GM21528 (cell line): ENCODE results near the gene TRIB2.

Experiments used
- ATAC-seq: cut with Tn5 transposase; IDR thresholded peaks from one replicate; pipeline ENCODE4 v1.9.1; 2021; ENCODE audit warnings: mild to moderate bottlenecking, moderate library complexity; ENCODE audit not compliant: unreplicated experiment, low FRiP score

TRIB2 gene

DNA sequence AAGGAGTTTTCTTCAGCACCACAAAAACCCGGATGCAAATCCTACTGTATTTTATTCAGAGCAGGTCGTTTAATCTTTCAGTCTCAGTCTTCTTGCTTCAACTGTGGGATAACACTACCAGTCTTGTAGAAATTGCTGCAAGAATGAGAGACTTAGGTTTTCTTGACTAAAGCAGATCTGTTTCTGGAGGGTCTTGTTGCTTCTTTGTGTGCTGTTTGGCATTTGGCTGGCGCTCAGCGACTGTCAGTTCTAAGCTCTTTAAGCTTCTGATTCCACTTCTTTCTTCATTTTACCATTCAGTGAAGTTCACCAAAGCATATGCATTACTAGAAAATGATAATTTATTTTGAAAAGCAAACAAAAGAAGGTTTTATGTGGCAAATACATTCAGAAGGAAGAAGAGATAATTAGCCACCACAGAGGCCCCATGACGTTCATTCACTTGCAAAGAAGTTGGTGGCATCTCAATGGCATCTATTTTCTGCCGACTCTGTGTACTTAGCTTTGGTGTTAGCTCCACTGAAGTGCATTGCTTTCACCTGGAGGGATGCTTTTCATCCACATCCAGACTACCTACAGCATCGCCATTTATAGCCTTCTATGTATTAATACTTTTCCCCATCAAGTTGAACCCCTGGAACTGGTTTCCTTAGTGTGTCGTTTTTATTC is 53.7 kb downstream of the TRIB2 start:
- no peak for ATAC-seq

DNA sequence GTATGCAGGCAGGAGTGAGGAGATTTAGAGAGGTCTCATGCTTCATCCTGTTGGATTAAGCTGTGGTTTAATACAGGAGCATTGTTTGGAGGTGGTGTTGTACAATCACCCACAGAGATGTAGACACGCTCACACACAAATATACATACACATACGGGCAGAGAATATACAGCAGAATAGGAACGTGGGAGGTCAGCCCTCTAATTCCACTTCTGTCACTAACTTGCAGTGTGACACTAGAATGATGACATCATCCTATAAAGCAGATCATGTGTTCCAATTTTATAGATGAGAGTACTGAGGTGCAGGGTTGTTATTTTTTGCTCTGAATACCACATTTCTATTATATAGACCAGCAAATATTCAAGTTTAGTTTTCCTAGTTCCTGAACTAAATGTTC is 54.4 kb downstream of the TRIB2 start:
- ATAC-seq = no peak

DNA sequence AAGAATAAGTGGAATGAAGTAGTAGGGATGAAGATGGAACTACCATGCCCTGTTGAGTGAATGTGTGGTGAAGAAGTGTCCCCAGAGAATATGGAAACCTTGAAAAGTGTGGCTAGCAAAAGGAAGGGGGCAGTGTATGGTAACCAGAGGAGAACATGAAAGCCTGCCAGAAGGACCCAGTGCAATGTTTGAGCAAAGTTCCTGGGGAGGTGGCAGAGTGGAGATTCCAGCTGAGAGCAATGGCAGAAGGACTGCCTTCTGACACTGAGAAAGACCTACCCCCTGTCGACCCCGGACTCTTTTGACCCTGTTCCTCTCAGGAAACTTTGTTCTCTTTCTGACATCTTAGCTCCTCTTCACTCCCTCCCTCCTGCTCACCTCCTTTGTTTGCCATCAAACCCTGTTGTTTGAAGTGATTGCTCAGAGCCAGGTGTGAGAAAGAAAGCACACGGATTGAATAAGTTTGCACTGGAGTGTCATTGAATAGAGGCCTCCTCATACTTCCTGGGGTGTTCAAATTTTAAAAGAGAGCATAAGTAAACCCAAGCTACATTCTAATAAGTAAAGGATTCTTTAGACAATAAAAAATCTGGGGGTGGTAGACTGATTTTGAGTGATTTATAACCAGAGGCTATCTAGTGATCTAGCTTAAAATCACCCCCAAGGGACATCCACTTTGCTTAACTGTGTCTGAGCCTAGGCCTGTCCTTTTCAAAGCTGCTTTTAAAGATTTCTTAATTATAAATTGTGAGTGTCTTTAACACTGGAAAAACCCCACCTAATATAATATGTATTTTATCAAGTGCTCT is 57.1 kb downstream of the TRIB2 start:
- no peak for ATAC-seq

DNA sequence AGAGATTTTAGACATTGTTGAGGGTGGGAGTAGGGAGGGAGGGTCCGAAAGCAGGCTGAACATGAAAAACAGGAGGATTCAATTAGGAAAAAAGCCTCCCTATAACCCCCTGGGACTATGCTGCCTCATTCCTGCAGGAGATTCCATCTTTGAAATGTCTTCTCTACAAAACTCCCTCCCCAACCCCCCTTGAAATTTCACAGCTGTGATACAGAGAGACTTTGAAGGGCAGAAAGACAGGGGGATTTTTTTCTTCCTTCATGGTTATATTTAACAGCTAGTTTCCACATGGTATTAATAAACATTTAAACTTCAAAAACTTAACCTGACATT is 57.6 kb downstream of the TRIB2 start:
- ATAC-seq = no peak

DNA sequence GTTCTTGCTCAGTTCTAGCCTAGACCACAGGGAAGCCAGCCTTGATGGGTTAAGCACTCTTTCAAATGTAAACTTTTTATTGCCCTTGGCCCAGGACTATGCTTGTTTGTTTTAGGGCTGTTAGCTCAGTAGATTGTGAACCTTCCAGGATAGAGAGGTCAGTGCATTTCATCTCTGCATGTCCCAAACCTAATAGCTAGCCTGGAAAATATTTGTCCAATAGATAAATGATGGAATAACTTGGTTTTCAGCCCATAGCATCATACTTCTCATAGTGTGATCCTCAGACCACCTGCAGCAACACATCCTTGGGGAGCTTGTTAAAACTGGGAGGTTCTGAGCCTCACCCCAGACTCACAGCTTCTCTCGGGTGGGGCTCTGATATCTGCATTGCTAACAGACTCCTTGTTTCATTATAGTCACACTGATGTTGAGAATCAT is 59.8 kb downstream of the TRIB2 start:
- ATAC-seq = no peak

DNA sequence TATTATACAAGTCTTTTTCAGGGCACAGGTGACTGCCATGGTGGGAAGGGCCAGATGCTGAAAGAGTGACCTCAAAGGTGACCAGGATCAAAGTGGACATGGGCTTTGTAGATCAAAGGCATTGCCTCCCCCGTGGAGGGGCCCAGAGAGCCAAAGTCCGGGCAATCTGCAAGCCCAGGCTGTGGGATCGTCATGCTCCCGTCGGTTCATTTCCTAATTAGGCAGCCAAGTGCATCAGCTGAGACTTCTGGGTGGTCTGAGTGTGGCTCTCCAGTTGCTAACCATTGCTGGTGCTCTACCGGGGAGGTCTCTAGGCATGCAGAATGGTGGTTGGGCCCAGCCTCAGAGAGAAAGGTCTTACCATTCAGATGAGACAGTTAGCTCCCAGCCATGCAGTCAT is 61.6 kb downstream of the TRIB2 start:
- ATAC-seq = no peak

DNA sequence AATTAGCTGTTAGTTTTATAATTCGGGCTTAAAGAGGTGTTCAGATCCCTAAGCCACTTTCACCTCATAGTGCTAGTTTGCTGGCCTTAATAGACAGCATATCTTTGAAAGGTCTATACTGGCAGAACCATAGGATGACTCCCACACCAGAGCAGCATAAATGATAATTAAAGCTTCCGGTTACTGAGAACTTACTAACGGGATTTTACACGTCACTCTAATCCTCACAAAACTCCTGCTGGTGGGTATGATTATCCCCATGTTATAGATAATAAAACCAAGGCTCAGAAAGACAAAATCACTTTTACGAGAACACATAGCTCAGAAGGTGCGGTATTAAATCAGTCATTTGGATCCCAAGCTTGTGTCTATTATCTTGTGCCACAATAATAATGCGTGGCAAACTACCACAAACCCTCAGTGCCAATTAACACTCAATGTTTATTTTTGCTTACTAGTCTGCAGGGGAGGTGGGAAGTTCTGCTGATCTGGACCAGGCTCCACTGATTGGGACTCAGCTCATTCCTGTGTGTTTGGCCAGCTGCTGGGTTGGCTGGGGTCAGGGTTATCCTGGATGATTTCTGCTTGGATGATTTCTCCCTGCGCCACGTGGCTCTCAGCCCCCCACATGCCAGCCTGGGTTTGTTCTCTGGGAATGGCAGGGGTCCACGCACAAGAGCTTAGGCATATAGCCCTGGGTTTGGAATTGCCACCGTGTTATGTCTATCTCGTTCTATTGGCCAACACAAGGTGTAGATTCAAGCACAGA is 62.3 kb downstream of the TRIB2 start:
- no peak for ATAC-seq

DNA sequence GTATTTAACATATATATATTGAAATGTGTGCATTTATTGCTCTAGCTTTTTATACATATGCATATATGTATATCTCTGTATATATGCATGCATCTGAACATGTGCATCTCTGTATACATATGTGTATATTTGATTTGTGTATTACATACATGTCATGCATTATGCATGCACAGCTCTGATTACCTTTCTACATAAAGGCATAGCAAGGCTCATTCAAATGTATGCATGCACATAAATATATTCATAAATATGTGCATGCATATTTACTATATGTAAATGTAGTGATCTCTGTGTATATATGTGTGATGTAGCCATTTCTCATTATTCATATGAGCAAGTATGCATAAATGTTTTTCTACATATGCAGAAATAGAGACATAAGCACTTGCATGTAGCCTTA is 64.6 kb downstream of the TRIB2 start:
- ATAC-seq = no peak

DNA sequence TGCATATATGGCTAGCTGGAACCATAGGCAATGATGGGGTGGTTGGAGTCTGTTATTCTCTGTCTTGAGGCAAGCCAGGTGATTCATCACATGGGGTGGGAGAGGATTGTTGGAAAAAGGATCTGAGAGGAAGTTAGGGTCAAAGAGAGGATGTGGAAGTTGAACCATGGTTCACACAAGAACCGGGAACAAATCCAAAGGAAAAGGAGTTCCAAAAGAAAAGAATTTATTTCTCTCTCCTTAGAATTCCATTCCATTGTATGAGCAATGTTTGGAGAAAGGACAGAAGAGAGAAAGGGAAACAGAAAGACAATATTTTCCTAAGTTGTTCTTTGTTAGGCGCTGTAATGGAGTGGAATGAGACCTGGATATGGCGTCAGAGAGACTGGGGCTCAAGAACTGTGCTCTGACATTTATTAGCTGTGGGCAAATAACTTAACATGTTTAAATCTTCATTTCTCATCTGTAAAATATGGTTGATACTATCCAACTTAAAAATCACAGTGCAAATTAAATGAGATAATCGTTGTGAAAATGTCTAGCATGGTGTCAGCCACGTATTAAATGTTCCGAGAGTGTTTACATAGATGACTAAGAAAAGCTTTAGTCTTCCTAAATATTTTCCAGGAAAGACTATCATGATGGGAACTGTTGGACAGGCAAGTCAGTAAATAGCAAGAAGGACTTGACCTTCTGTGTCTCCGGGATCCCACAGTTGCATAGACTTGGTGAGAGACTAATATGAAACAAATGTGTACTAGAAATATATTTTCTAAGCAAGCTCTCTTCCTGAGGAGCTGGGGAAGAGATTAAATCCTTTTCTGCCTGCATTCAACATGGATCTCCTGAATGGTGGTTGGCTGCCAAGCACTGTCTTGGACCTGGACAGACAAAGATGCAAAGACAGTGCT is 71.4 kb downstream of the TRIB2 start:
- ATAC-seq = no peak

DNA sequence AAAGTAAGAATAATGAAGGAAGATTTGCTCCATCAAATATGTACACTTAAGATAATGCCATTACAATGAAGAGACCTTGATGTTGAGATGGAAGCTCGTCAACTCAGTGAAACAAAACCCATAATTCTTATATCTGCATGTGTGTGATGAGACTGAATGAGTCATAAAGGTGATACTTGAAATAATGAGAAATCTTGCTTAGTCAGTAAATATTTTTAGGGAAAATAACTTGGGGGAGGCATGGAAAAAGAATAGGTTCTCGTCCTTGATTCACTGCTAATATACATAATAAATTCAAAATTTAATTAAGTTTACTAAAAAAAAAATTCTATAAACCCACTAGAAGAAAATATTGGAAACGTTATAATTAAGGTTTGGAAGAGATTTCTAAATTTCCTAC is 75.2 kb downstream of the TRIB2 start:
- no peak for ATAC-seq
